ENCODE results near the gene SZT2. TPM values are rescaled to one million over a fixed set of nuclear protein-coding genes. Genes with fewer than 3 reads are reported as not detected.

The SZT2 gene
- total and polyA plus RNA-seq, 5 donors, result 20.8 to 36.4 (median 32.6) TPM

GRCh38 chr1:43425045-43425444 lies 35.3 kb downstream of the SZT2 start:
- intact Hi-C loops (cut with DNase I), result no loop called here
- H3K27ac ChIP-seq (ENCODE audit: low read length), result no peak overlapping the region
- no peaks in the 10 kb centered on the region for H3K27me3 ChIP-seq (ENCODE audit: control insufficient read depth, insufficient read depth)
- no peaks in the 10 kb centered on the region for H3K9me3 ChIP-seq (ENCODE audit: control insufficient read depth, low read length)
- H3K4me1 ChIP-seq (ENCODE audit: control insufficient read depth, insufficient read depth, low read length), result no peaks in the 10 kb centered on the region
- H3K4me3 ChIP-seq (ENCODE audit: low read length), result no peak overlapping the region
- no peak for DNase-seq
- WGBS, result 89% methylated on average over 4 of the region's 4 CpGs
- no peak for ATAC-seq

DNA sequence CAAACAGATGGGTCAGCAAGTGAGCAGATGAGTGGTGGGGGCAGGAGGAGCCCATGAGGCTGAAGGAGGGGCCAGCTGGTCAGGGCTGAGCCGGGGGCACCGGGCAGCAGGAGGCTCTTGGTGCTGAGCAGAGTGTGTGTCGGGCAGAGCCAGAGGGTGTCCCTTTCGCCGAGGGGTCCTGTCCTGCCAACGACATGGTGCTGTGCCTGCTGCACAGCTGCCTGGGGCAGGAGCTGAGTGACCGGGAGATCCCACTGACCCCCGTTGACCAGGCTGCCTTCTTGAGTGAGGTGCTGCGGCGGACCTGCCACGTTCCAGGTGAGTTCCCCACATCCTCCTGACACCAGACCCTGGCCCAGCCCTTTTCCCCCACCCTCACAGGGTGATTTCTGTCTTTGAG lies 36.5 kb downstream of the SZT2 start:
- intact Hi-C loops (cut with DNase I), result no loop called here
- ATAC-seq, result no peak
- WGBS, result 91% methylated on average over 11 of the region's 11 CpGs
- Histone ChIP-seq H3K27ac (ENCODE audit: low read length) (no peak overlapping the region), H3K4me1 (ENCODE audit: control insufficient read depth, insufficient read depth, low read length) (no peaks in the 10 kb centered on the region), H3K9me3 (ENCODE audit: control insufficient read depth, low read length) (no peaks in the 10 kb centered on the region), H3K4me3 (ENCODE audit: low read length) (no peak overlapping the region), H3K27me3 (ENCODE audit: control insufficient read depth, insufficient read depth) (no peaks in the 10 kb centered on the region)
- no peak for DNase-seq

GRCh38 chr1:43427524-43427923 lies 37.8 kb downstream of the SZT2 start:
- intact Hi-C loops (cut with DNase I), result no loop called here
- Histone ChIP-seq H3K9me3 (ENCODE audit: control insufficient read depth, low read length) (no peaks in the 10 kb centered on the region), H3K4me1 (ENCODE audit: control insufficient read depth, insufficient read depth, low read length) (no peaks in the 10 kb centered on the region), H3K27me3 (ENCODE audit: control insufficient read depth, insufficient read depth) (no peaks in the 10 kb centered on the region), H3K4me3 (ENCODE audit: low read length) (no peak overlapping the region), H3K27ac (ENCODE audit: low read length) (no peak overlapping the region)
- 88% methylated on average over 14 of the region's 14 CpGs for WGBS
- ATAC-seq (no peak), DNase-seq (no peak)

GRCh38 chr1:43427941-43428340 lies 38.2 kb downstream of the SZT2 start:
- H3K9me3 ChIP-seq (ENCODE audit: control insufficient read depth, low read length), result no peaks in the 10 kb centered on the region
- no peaks in the 10 kb centered on the region for H3K27me3 ChIP-seq (ENCODE audit: control insufficient read depth, insufficient read depth)
- H3K4me3 ChIP-seq (ENCODE audit: low read length), result no peak overlapping the region
- intact Hi-C loops (cut with DNase I), result no loop called here
- no peak for DNase-seq
- H3K4me1 ChIP-seq (ENCODE audit: control insufficient read depth, insufficient read depth, low read length), result no peaks in the 10 kb centered on the region
- no peak overlapping the region for H3K27ac ChIP-seq (ENCODE audit: low read length)
- ATAC-seq, result no peak
- WGBS, result 83% methylated on average over 9 of the region's 9 CpGs

DNA sequence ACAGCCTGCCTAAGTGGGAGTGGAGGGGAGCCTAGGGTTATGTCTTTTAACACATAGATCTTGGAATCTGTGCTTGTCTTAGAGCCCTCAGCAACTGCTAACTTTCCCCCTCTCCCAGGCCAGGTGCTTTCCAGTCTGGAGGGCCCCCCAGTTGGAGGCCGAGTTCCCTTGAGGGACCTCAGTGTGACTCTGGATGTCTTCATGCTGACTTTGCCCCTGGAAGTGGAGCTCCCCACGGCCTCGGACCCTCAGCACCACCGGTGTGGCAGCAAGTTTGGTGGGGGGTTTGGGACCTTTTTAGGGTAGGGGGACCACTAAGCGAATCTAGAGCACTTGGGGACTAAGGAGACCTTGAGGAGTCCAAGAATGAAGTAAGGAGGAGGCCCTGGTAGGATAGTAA lies 41.1 kb downstream of the SZT2 start:
- Histone ChIP-seq H3K27ac (ENCODE audit: low read length) (no peak overlapping the region), H3K9me3 (ENCODE audit: control insufficient read depth, low read length) (no peaks in the 10 kb centered on the region), H3K4me3 (ENCODE audit: low read length) (no peak overlapping the region), H3K27me3 (ENCODE audit: control insufficient read depth, insufficient read depth) (no peaks in the 10 kb centered on the region), H3K4me1 (ENCODE audit: control insufficient read depth, insufficient read depth, low read length) (no peaks in the 10 kb centered on the region)
- no peak for ATAC-seq
- intact Hi-C loops (cut with DNase I), result no loop called here
- 92% methylated on average over 5 of the region's 5 CpGs for WGBS
- DNase-seq, result no peak

DNA sequence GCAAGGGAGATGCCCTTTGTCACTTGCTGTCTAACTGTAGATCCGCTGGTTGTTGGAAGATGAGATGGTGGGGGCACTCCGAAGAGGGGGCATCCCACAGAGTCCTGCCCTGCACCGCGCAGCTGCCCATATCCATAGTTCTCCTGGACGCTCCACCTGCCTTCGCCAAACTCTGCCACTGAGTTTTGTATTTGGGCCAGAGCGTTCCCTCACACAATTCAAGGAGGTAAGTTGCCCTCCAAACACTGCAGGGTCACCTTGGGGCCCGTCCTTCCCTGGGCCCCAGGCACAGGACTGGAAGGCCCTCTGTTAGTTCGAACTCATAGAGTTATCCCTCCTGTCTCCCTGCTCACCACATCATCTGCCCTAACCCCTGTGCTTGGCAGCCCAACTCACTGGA lies 42.0 kb downstream of the SZT2 start:
- H3K4me3 ChIP-seq (ENCODE audit: low read length), result no peak overlapping the region
- 95% methylated on average over 9 of the region's 9 CpGs for WGBS
- H3K9me3 ChIP-seq (ENCODE audit: control insufficient read depth, low read length), result no peaks in the 10 kb centered on the region
- no peaks in the 10 kb centered on the region for H3K4me1 ChIP-seq (ENCODE audit: control insufficient read depth, insufficient read depth, low read length)
- ATAC-seq, result no peak
- no peak overlapping the region for H3K27ac ChIP-seq (ENCODE audit: low read length)
- no peaks in the 10 kb centered on the region for H3K27me3 ChIP-seq (ENCODE audit: control insufficient read depth, insufficient read depth)
- DNase-seq, result no peak
- intact Hi-C loops (cut with DNase I), result no loop called here

DNA sequence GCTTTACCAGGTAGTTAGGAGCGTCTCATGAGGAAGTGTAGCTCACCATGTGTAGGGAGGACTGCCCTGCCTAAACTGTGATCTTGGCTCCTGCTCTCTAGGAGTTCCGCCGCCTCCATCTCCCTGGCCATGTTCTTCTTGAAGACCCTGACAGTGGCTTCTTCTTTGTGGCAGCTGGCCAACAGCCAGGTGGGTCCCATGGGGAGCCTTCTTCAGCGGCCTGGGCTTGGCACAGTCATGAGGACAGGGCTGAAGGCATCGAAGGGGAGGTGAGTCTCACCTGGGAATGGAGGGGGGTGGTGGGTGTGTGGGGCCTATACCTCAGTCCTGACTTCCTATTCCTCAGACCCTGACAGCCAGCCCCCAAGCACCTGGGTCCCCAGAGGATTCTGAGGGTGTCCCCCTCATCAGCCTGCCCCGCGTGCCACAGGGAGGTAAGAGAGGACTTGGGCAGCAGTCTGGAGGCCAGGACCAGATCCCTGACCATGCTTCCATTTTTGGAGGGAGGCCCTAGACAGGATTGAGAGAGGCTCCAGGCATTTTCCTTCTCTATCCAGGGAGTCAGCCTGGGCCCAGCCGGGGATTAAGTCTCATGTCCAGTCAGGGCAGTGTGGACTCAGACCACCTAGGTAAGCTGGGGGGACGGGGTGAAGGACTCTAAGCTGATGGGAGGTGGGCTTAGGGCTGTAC lies 42.6 kb downstream of the SZT2 start:
- Histone ChIP-seq H3K27me3 (ENCODE audit: control insufficient read depth, insufficient read depth) (no peaks in the 10 kb centered on the region), H3K27ac (ENCODE audit: low read length) (no peak overlapping the region), H3K4me3 (ENCODE audit: low read length) (no peak overlapping the region), H3K9me3 (ENCODE audit: control insufficient read depth, low read length) (no peaks in the 10 kb centered on the region), H3K4me1 (ENCODE audit: control insufficient read depth, insufficient read depth, low read length) (no peaks in the 10 kb centered on the region)
- ATAC-seq, result no peak
- intact Hi-C loops (cut with DNase I), result no loop called here
- WGBS, result 93% methylated on average over 9 of the region's 9 CpGs
- no peak for DNase-seq

DNA sequence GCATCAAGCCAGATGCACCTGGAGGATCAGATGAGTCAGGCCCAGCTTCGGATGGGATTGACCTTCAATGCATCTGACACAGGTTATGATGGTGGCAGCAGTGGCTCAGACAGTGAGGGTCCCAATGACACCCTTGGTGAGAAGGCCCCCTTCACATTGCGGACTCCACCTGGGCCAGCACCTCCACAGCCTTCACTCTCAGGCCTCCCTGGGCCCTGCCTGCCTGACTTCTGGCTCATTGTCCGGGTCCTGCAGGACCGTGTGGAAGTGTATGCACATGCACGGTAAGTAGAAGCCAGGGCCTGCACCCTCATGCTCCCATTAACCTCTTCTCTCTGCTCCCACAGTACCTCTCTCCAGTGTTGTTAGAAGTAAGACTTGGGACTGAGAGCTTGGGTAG lies 43.2 kb downstream of the SZT2 start:
- WGBS, result 93% methylated on average over 5 of the region's 5 CpGs
- H3K27ac ChIP-seq (ENCODE audit: low read length), result no peak overlapping the region
- no peak overlapping the region for H3K4me3 ChIP-seq (ENCODE audit: low read length)
- no peak for DNase-seq
- no peaks in the 10 kb centered on the region for H3K27me3 ChIP-seq (ENCODE audit: control insufficient read depth, insufficient read depth)
- no peak for ATAC-seq
- no peaks in the 10 kb centered on the region for H3K9me3 ChIP-seq (ENCODE audit: control insufficient read depth, low read length)
- H3K4me1 ChIP-seq (ENCODE audit: control insufficient read depth, insufficient read depth, low read length), result no peaks in the 10 kb centered on the region
- intact Hi-C loops (cut with DNase I), result no loop called here

GRCh38 chr1:43434256-43434655 lies 44.6 kb downstream of the SZT2 start:
- DNase-seq (no peak), ATAC-seq (no peak)
- Histone ChIP-seq H3K4me1 (ENCODE audit: control insufficient read depth, insufficient read depth, low read length) (no peaks in the 10 kb centered on the region), H3K27ac (ENCODE audit: low read length) (no peak overlapping the region), H3K27me3 (ENCODE audit: control insufficient read depth, insufficient read depth) (no peaks in the 10 kb centered on the region), H3K9me3 (ENCODE audit: control insufficient read depth, low read length) (no peaks in the 10 kb centered on the region), H3K4me3 (ENCODE audit: low read length) (no peak overlapping the region)
- intact Hi-C loops (cut with DNase I), result no loop called here
- 91% methylated on average over 7 of the region's 7 CpGs for WGBS

GRCh38 chr1:43435146-43436145 lies 45.7 kb downstream of the SZT2 start:
- WGBS, result 63% methylated on average over 14 of the region's 14 CpGs
- intact Hi-C loops (cut with DNase I), result no loop called here
- H3K9me3 ChIP-seq (ENCODE audit: control insufficient read depth, low read length), result no peaks in the 10 kb centered on the region
- DNase-seq (peak in 2 of 3 donors; percentile 47 to 48), ATAC-seq (peak; percentile 74 to 87)
- no peaks in the 10 kb centered on the region for H3K27me3 ChIP-seq (ENCODE audit: control insufficient read depth, insufficient read depth)
- no peak overlapping the region for H3K4me3 ChIP-seq (ENCODE audit: low read length)
- peak overlapping the region; percentile 55 for H3K27ac ChIP-seq (ENCODE audit: low read length)
- no peaks in the 10 kb centered on the region for H3K4me1 ChIP-seq (ENCODE audit: control insufficient read depth, insufficient read depth, low read length)

- intact Hi-C loops (cut with DNase I), result no loop called here
- Histone ChIP-seq H3K27me3 (ENCODE audit: control insufficient read depth, insufficient read depth) (no peaks in the 10 kb centered on the region), H3K4me3 (ENCODE audit: low read length) (no peak overlapping the region), H3K4me1 (ENCODE audit: control insufficient read depth, insufficient read depth, low read length) (no peaks in the 10 kb centered on the region), H3K27ac (ENCODE audit: low read length) (no peak overlapping the region), H3K9me3 (ENCODE audit: control insufficient read depth, low read length) (no peaks in the 10 kb centered on the region)
- WGBS, result 75% methylated on average over 3 of the region's 3 CpGs
- DNase-seq (no peak), ATAC-seq (no peak)
Measured at GRCh38 chr1:43436371-43436770, 46.7 kb downstream of the SZT2 start.
